Cardiac muscle cell (in vitro differentiated cells and primary cell): ENCODE data around the gene DTX1. TPM values are rescaled to one million over a fixed set of nuclear protein-coding genes. Genes with fewer than 3 reads are reported as not detected.

Experiments used
- DNase-seq, 2 donors: peaks; one replicate each; pipeline versions ENCODE4 v3.0.0 to v3.0.0-alpha.2; 2010 to 2017; ENCODE audit warnings: low read depth in 1 of 2, low spot score in 1 of 2
- H3K27ac ChIP-seq: fragments of 200-600 bp; sonication (generic); 2 replicates; pipeline ENCODE4 v1.5.1; 2016
- H3K27me3 ChIP-seq: fragments of 200-600 bp; sonication (generic); 2 replicates; pipeline ENCODE4 v1.6.0; 2016; ENCODE audit warnings: control low read depth
- H3K36me3 ChIP-seq: fragments of 200-600 bp; sonication (generic); 2 replicates; pipeline ENCODE4 v1.5.1; 2016; ENCODE audit warnings: control low read depth
- H3K4me1 ChIP-seq: fragments of 200-600 bp; sonication (generic); 2 replicates; pipeline ENCODE4 v1.8.1; 2017; ENCODE audit warnings: low read depth, mild to moderate bottlenecking, mixed run types
- H3K4me3 ChIP-seq: fragments of 200-600 bp; sonication (generic); 2 replicates; pipeline ENCODE4 v1.5.1; 2016; ENCODE audit warnings: mild to moderate bottlenecking
- H3K9me3 ChIP-seq: fragments of 200-600 bp; sonication (generic); 2 replicates; pipeline ENCODE4 v1.5.1; 2017; ENCODE audit warnings: low read depth, mild to moderate bottlenecking, control low read depth
- polyA plus RNA-seq: library from polyadenylated mRNA; unstranded; fragments of >200 nt; fragmentation: Nextera tagmentation; extraction: Ambion mirVana; gene quantifications from 2 replicates; pipeline ENCODE4 v1.2.1, GENCODE V29; 2016
- total RNA-seq: library from RNA; depleted of rRNA; stranded (reverse); fragments of >200 nt; gene quantifications from 2 replicates; pipeline ENCODE4 v1.2.3, GENCODE V29; 2016
- TF ChIP-seq, protein P1 (sequence below): IDR thresholded peaks from 2 replicates; pipeline ENCODE4 v1.5.1; 2012; ENCODE audit warnings: low read depth, mild to moderate bottlenecking, low read length

DTX1 gene
- total and polyA plus RNA-seq, 2 experiments from 2014 or later, result 0.46 to 0.48 TPM

- no peak overlapping the region for H3K27ac ChIP-seq
- DNase-seq, result no peak
- H3K27me3 ChIP-seq, result peaks cover 14% of the 10 kb centered on the region
- H3K4me3 ChIP-seq, result no peak overlapping the region
- H3K9me3 ChIP-seq, result no peaks in the 10 kb centered on the region
- H3K36me3 ChIP-seq, result no peaks in the 10 kb centered on the region
- TF ChIP-seq, protein P1, sequence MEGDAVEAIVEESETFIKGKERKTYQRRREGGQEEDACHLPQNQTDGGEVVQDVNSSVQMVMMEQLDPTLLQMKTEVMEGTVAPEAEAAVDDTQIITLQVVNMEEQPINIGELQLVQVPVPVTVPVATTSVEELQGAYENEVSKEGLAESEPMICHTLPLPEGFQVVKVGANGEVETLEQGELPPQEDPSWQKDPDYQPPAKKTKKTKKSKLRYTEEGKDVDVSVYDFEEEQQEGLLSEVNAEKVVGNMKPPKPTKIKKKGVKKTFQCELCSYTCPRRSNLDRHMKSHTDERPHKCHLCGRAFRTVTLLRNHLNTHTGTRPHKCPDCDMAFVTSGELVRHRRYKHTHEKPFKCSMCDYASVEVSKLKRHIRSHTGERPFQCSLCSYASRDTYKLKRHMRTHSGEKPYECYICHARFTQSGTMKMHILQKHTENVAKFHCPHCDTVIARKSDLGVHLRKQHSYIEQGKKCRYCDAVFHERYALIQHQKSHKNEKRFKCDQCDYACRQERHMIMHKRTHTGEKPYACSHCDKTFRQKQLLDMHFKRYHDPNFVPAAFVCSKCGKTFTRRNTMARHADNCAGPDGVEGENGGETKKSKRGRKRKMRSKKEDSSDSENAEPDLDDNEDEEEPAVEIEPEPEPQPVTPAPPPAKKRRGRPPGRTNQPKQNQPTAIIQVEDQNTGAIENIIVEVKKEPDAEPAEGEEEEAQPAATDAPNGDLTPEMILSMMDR, result no peak
- H3K4me1 ChIP-seq, result no peaks in the 10 kb centered on the region
Observed at GRCh38 chr12:113094738-113095137, 38.2 kb downstream of the DTX1 start.

DNA sequence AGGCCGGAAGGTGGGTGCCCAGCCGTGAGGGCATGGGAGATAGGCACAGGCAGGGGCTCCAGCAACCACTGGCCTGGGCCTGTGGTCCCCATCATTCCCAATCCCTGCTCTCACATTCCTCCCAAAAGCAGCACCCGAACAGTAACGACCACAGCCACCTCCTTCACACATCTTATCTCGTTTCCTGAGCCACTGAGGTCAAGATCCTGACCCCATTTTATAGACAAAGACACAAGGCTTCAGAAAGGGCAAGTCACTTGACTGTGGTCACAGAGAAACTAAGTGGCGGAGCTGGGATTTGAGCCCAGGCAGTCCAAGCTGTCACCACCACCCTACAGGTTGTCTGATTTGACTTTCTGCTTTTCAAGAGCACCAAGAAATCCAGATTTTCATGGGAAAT is 38.9 kb downstream of the DTX1 start:
- Histone ChIP-seq H3K4me3 (no peak overlapping the region), H3K36me3 (no peaks in the 10 kb centered on the region), H3K27ac (no peak overlapping the region), H3K9me3 (no peaks in the 10 kb centered on the region), H3K27me3 (peaks cover 14% of the 10 kb centered on the region), H3K4me1 (no peaks in the 10 kb centered on the region)
- no peak for DNase-seq
- TF ChIP-seq, protein P1, result no peak

DNA sequence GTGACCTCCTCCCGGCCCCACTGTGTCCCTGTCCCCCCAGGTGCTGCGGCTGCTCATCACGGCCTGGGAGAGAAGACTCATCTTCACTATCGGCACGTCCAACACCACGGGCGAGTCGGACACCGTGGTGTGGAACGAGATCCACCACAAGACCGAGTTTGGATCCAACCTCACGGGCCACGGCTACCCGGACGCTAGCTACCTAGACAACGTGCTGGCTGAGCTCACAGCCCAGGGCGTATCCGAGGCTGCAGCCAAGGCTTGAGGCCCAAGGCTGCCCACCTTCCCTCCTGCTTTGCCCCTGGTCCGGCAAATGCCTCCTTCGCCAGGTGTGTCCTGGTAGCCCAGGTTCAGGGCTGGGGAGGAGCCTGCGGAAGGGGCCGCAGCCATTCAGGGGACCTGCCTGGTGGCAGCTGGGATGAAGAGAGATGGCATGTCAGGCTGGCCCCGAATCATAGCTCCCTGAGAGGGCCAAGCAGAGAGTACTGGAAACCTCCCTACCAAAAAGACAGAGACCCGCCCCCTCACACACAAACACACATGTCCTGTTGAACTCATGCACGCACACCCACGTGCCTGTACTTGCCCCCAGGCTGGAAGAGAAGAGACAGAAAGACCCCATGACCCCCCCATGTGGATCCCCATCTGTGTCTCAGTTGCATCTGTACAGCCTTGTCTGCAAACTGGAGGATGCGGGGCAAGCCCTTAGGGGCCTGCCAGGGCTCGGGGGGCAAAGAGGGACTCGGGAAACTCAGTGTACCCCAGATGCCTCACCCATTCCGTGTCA is 40.3 kb downstream of the DTX1 start:
- no peak overlapping the region for H3K4me3 ChIP-seq
- no peaks in the 10 kb centered on the region for H3K36me3 ChIP-seq
- peaks cover 9% of the 10 kb centered on the region for H3K27me3 ChIP-seq
- no peaks in the 10 kb centered on the region for H3K9me3 ChIP-seq
- TF ChIP-seq, protein P1, result no peak
- H3K27ac ChIP-seq, result no peak overlapping the region
- no peak for DNase-seq
- H3K4me1 ChIP-seq, result no peaks in the 10 kb centered on the region

DNA sequence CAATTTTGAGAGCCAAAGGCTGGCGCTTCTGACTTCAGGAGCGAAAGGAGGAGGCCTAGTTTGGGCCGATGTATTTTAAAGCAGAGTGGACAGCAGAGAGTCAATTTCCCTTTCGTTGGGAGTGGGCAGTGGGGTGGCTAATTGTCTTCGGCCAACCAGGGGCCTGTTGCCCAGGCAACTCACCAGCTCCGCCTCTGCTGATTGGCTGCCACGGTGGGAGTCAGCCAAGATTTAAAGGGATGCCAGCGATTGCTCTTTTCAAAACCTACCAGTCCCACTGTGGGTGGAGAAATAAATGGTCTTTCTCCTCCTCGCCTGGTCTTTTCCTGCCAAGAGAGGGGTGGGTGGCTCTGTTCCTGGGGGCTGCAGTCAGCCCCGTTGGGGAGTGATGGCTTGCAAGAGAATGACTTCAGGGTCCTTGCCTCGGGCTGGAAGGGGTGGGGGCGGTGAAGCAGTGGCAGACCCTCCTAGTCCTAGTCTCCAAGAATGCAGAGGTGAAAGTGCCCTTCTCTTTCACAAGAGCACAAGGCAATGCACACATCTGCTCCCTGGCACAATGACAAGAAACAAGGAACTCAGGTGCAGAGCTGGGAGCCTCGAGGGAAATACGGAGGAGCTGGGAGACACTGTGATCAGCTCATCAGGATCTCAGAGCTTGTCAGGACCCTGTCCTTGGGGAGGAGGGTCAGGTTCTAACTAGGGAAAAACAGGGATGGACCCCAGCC is 41.3 kb downstream of the DTX1 start:
- Histone ChIP-seq H3K27ac (no peak overlapping the region), H3K36me3 (no peaks in the 10 kb centered on the region), H3K4me3 (no peak overlapping the region), H3K4me1 (no peaks in the 10 kb centered on the region), H3K27me3 (peaks cover 2% of the 10 kb centered on the region), H3K9me3 (no peaks in the 10 kb centered on the region)
- DNase-seq, result peak; percentile 25 to 43
- TF ChIP-seq, protein P1, result no peak

DNA sequence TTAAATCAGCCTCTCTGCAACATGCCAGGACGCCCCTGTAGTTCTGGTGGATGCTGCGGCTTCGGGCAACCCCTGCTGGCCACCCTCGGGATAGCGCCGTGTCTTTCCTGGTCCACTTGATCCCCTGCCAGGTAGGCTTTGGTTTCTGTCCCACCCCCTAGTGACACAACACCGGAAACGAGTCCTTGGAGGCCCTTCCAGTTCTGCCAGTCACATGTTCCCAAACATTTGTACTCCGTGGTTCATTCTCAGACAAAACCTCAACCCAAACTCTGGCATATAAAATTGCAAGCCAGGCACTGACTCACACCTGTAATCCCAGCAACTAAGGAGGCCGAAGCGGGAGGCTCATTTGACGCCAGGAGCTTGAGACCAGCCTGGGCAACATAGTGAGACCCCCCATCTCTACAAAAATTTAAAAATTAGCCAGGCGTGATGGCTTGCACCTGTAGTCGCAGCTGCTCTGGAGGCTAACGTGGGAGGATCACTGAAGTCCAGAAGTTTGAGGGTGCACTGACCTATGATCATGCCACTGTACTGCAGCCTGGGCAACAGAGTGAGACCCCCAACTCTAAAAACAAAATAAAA is 42.0 kb downstream of the DTX1 start:
- no peak overlapping the region for H3K27ac ChIP-seq
- TF ChIP-seq, protein P1, result peak; percentile 94
- H3K9me3 ChIP-seq, result no peaks in the 10 kb centered on the region
- peak; percentile 77 to 92 for DNase-seq
- H3K4me1 ChIP-seq, result no peaks in the 10 kb centered on the region
- H3K27me3 ChIP-seq, result peaks cover 2% of the 10 kb centered on the region
- H3K36me3 ChIP-seq, result no peaks in the 10 kb centered on the region
- no peak overlapping the region for H3K4me3 ChIP-seq
